SU-DHL-6 (cell line): ENCODE results near the gene LRRC74A.

Experiments used
- EZH2phosphoT487 ChIP-seq: fragments of 200-600 bp; sonication (generic), shearing (Covaris generic); conservative IDR thresholded peaks from 2 replicates; pipeline ENCODE4 v1.6.1; 2018; ENCODE audit warnings: mild to moderate bottlenecking, antibody characterized with exemption, low read length, moderate library complexity, mixed read lengths
- TF ChIP-seq, protein P1 (sequence below): fragments of 200-600 bp; sonication (generic); IDR thresholded peaks from one replicate; pipeline ENCODE4 v1.5.1; 2017; ENCODE audit warnings: antibody characterized with exemption, mild to moderate bottlenecking, low read length, moderate library complexity; ENCODE audit not compliant: insufficient read depth, poor library complexity, severe bottlenecking

DNA sequence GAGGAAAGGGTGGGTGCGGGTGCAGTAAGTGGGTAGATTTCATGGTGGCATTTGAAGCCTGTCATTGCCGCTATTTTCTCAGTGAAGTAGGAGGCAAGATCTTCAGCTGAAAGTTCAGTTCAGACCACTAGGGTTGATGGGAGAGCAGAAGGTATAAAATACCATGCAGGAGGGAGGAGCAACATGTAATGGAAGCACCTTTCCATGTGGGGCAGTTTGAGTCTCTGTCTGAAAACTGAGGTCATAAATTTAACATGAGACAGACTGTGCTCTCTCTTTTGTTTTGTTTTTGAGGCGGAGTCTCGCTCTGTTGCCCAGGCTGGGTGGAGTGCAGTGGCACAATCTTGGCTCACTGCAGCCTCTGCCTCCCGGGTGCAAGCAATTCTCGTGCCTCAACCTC, 22.7 kb downstream of the LRRC74A start:
- TF ChIP-seq, protein P1, sequence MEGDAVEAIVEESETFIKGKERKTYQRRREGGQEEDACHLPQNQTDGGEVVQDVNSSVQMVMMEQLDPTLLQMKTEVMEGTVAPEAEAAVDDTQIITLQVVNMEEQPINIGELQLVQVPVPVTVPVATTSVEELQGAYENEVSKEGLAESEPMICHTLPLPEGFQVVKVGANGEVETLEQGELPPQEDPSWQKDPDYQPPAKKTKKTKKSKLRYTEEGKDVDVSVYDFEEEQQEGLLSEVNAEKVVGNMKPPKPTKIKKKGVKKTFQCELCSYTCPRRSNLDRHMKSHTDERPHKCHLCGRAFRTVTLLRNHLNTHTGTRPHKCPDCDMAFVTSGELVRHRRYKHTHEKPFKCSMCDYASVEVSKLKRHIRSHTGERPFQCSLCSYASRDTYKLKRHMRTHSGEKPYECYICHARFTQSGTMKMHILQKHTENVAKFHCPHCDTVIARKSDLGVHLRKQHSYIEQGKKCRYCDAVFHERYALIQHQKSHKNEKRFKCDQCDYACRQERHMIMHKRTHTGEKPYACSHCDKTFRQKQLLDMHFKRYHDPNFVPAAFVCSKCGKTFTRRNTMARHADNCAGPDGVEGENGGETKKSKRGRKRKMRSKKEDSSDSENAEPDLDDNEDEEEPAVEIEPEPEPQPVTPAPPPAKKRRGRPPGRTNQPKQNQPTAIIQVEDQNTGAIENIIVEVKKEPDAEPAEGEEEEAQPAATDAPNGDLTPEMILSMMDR, result no peak
- TF ChIP-seq EZH2phosphoT487, result no peak
